ENCODE results near the gene ZMYM5. TPM values are rescaled to one million over a fixed set of nuclear protein-coding genes. Genes with fewer than 3 reads are reported as not detected.

The ZMYM5 gene
- total and polyA plus RNA-seq, 2 of the 13 experiments (the other 11 are each of a cell fraction or from before 2014, with no cell fraction given) = 7.8 to 9.4 TPM

DNA sequence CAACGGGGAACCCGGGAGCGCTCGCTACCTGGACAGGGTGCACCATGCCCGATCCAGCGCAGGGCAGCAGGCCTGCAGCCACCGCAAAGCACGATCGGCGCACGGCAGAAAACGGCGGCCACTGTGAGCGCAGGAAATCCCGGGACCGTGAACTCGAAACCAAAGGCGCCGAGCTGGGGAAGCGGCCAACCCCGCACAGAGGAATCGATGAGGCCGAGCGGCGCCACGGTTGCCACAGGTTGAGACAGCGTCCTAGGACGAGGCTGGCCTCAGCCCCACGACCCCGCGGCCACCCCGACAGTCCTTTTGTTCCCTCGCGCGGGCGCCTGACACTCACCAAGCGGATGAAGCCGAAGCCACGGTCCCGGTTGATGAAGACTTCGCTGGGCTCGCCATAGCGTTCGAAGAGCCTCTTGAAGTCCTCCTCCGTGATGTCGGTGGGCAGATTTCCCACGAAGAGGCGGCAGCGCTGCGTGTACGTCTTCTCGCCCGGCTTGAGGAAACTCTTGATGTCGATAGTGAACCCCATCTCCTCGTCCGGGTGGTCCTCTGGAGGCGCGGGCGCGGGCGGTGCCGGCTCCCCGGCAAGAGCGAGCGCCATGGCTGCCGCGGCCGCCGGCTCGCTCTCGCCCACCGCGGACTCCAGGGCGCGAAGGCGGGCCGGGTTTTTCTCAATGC is 81.3 kb downstream of the ZMYM5 start (continued):
- TF ChIP-seq AKAP8 (CRISPR knock-in tag; IDR thresholded peaks at IDR 0.05) (no peak), ZNF232 (CRISPR knock-in tag; IDR thresholded peaks at IDR 0.05; ENCODE audit: borderline replicate concordance) (no peak), ZMYM3 (CRISPR knock-in tag; IDR thresholded peaks at IDR 0.05) (no peak), YY1 (IDR thresholded peaks at IDR 0.05; ENCODE audit: insufficient read depth, insufficient replicate concordance, low read depth, low read length) (no peak), ZBTB38 (CRISPR knock-in tag; IDR thresholded peaks at IDR 0.05) (peak; percentile 28; the same call in 1 of the 2 replicates), MTF2 (CRISPR knock-in tag; IDR thresholded peaks at IDR 0.05; ENCODE audit: borderline replicate concordance) (no peak), NCOA5 (CRISPR knock-in tag; IDR thresholded peaks at IDR 0.05) (no peak), HES4 (CRISPR knock-in tag; IDR thresholded peaks at IDR 0.05; ENCODE audit: borderline replicate concordance) (0 out of 2 replicates have a peak, but pooled peaks have one; percentile 14), NFIC (IDR thresholded peaks at IDR 0.05; ENCODE audit: low read length) (no peak), STAT5B (CRISPR knock-in tag; IDR thresholded peaks at IDR 0.05) (no peak), CEBPB (IDR thresholded peaks at IDR 0.05; ENCODE audit: borderline replicate concordance, low read depth, low read length) (no peak), ATF7 (IDR thresholded peaks at IDR 0.05) (no peak), ATF7 (CRISPR knock-in tag; IDR thresholded peaks at IDR 0.05) (0 out of 2 replicates have a peak, but pooled peaks have one; percentile 19), SRSF1 (optimal IDR thresholded peaks at IDR 0.05; ENCODE audit: low read depth, low read length) (no peak), ZNF30 (CRISPR knock-in tag; IDR thresholded peaks at IDR 0.05) (no peak), JUND (CRISPR knock-in tag; IDR thresholded peaks at IDR 0.05) (no peak), FIP1L1 (IDR thresholded peaks at IDR 0.05; ENCODE audit: borderline replicate concordance, insufficient read depth, low read depth, low read length) (no peak), YEATS4 (CRISPR knock-in tag; IDR thresholded peaks at IDR 0.05; ENCODE audit: borderline replicate concordance) (0 out of 2 replicates have a peak, but pooled peaks have one; percentile 16)
- TF ChIP-seq, protein P1, sequence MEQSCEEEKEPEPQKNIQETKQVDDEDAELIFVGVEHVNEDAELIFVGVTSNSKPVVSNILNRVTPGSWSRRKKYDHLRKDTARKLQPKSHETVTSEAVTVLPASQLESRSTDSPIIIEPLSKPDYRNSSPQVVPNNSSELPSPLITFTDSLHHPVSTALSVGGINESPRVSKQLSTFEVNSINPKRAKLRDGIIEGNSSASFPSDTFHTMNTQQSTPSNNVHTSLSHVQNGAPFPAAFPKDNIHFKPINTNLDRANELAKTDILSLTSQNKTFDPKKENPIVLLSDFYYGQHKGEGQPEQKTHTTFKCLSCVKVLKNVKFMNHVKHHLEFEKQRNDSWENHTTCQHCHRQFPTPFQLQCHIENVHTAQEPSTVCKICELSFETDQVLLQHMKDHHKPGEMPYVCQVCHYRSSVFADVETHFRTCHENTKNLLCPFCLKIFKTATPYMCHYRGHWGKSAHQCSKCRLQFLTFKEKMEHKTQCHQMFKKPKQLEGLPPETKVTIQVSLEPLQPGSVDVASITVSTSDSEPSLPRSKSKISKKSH (CRISPR knock-in tag; IDR thresholded peaks at IDR 0.05; ENCODE audit: borderline replicate concordance) = peak; percentile 80; the same call in 1 of the 2 replicates
- TF ChIP-seq, protein P2, sequence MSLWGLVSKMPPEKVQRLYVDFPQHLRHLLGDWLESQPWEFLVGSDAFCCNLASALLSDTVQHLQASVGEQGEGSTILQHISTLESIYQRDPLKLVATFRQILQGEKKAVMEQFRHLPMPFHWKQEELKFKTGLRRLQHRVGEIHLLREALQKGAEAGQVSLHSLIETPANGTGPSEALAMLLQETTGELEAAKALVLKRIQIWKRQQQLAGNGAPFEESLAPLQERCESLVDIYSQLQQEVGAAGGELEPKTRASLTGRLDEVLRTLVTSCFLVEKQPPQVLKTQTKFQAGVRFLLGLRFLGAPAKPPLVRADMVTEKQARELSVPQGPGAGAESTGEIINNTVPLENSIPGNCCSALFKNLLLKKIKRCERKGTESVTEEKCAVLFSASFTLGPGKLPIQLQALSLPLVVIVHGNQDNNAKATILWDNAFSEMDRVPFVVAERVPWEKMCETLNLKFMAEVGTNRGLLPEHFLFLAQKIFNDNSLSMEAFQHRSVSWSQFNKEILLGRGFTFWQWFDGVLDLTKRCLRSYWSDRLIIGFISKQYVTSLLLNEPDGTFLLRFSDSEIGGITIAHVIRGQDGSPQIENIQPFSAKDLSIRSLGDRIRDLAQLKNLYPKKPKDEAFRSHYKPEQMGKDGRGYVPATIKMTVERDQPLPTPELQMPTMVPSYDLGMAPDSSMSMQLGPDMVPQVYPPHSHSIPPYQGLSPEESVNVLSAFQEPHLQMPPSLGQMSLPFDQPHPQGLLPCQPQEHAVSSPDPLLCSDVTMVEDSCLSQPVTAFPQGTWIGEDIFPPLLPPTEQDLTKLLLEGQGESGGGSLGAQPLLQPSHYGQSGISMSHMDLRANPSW (CRISPR knock-in tag; IDR thresholded peaks at IDR 0.05; ENCODE audit: borderline replicate concordance) = no peak
- TF ChIP-seq, protein P3, sequence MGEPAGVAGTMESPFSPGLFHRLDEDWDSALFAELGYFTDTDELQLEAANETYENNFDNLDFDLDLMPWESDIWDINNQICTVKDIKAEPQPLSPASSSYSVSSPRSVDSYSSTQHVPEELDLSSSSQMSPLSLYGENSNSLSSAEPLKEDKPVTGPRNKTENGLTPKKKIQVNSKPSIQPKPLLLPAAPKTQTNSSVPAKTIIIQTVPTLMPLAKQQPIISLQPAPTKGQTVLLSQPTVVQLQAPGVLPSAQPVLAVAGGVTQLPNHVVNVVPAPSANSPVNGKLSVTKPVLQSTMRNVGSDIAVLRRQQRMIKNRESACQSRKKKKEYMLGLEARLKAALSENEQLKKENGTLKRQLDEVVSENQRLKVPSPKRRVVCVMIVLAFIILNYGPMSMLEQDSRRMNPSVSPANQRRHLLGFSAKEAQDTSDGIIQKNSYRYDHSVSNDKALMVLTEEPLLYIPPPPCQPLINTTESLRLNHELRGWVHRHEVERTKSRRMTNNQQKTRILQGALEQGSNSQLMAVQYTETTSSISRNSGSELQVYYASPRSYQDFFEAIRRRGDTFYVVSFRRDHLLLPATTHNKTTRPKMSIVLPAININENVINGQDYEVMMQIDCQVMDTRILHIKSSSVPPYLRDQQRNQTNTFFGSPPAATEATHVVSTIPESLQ (CRISPR knock-in tag; conservative IDR thresholded peaks at IDR 0.05) = no peak
- TF ChIP-seq, protein P4, sequence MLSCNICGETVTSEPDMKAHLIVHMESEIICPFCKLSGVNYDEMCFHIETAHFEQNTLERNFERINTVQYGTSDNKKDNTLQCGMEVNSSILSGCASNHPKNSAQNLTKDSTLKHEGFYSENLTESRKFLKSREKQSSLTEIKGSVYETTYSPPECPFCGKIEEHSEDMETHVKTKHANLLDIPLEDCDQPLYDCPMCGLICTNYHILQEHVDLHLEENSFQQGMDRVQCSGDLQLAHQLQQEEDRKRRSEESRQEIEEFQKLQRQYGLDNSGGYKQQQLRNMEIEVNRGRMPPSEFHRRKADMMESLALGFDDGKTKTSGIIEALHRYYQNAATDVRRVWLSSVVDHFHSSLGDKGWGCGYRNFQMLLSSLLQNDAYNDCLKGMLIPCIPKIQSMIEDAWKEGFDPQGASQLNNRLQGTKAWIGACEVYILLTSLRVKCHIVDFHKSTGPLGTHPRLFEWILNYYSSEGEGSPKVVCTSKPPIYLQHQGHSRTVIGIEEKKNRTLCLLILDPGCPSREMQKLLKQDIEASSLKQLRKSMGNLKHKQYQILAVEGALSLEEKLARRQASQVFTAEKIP (CRISPR knock-in tag; IDR thresholded peaks at IDR 0.05; ENCODE audit: borderline replicate concordance) = no peak

Data from HepG2 (cell line).